ENCODE data around the gene ZNF629. TPM values are rescaled to one million over a fixed set of nuclear protein-coding genes. Genes with fewer than 3 reads are reported as not detected.

ZNF629 gene
- total and polyA plus RNA-seq, 2 of the 4 experiments (the other 2 are of a cell fraction) = 7.3 to 9.1 TPM

DNA sequence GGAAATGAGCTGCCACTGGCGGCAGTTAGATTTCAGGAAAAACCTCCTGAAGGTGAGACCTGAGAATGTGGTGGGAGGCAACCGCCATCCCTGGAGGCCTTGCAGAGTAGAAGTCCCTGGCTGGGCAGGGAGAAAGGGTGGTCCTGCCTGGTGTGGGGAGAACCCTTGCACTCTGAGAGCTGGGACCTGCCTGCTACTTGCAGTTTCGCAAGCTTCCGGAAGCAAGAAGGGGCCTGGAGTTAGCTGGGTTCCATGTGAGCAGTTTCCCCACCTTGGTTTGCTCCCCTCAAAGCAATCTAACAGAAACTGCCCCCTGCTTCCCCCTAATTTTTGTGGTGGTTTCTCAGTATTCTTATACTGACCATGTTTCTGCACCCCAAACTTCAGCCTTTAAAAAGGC, 6.5 kb downstream of the ZNF629 start (continued):
- TF ChIP-seq ELK1 (IDR thresholded peaks at IDR 0.05; ENCODE audit: borderline replicate concordance, low read depth, low read length) (no peak), RAD21 (IDR thresholded peaks at IDR 0.05; ENCODE audit: low read length) (no peak), USF2 (IDR thresholded peaks at IDR 0.05; ENCODE audit: low read depth, low read length) (no peak), FOS (IDR thresholded peaks at IDR 0.05; ENCODE audit: low read depth, low read length) (no peak)

- no peak overlapping the region for H2AFZ ChIP-seq (replicated peaks; ENCODE audit: low read length, poor library complexity)
- H3K14ac ChIP-seq (replicated peaks; ENCODE audit: low read depth, low read length) = no peak overlapping the region
- H3K4me1 ChIP-seq (ENCODE audit: control insufficient read depth, insufficient read depth, low read length) = peaks cover 9% of the 10 kb centered on the region
- H2BK20ac ChIP-seq (ENCODE audit: low read depth, low read length) = no peak overlapping the region
- H3K4me2 ChIP-seq (ENCODE audit: low read depth, low read length) = no peak overlapping the region
- peaks cover 17 to 65% of the 10 kb centered on the region in 2 experiments for H3K79me1 ChIP-seq (ENCODE audit: low read depth in 1 of 2, low read length in 2 of 2)
- ATAC-seq (ENCODE audit: low read depth) = no peak
- peaks cover 6% of the 10 kb centered on the region for H4K20me1 ChIP-seq (ENCODE audit: insufficient read depth, low read length)
- H3K4me3 ChIP-seq (ENCODE audit: insufficient read depth, low read depth, low read length) = no peak overlapping the region
- intact Hi-C loops (cut with micrococcal nuclease) (no loop called here), dilution Hi-C loops (cut with HindIII; ENCODE audit: low sequenced_read_pairs, unreplicated experiment) (no loop called here), in situ Hi-C loops (cut with MboI; ENCODE audit: low sequenced_read_pairs) (no loop called here)
- H3K9me1 ChIP-seq (ENCODE audit: insufficient read depth, low read length) = peaks cover 27% of the 10 kb centered on the region; the same call in 1 of the 2 replicates
- no peaks in the 10 kb centered on the region for H3K9me3 ChIP-seq (ENCODE audit: control insufficient read depth, insufficient read depth, low read length)
- no peak overlapping the region for H3K4ac ChIP-seq (ENCODE audit: low read depth, low read length)
- no TSS peak for BruUV-seq (replicated peaks)
- no peak overlapping the region for H2AK9ac ChIP-seq (replicated peaks; ENCODE audit: low read depth, low read length, poor library complexity)
- H3K18ac ChIP-seq (ENCODE audit: low read depth, low read length) = no peak overlapping the region
- H4K5ac ChIP-seq (ENCODE audit: low read depth, low read length) = no peak overlapping the region
- H2BK5ac ChIP-seq (ENCODE audit: low read depth, low read length, poor library complexity, severe bottlenecking) = no peak overlapping the region
- ChIA-PET POLR2A (ENCODE audit: unreplicated experiment) (no interaction called here), CTCF (no interaction called here)
- no peak overlapping the region for H3K27ac ChIP-seq (ENCODE audit: insufficient read depth, low read length)
- H3K56ac ChIP-seq (ENCODE audit: extremely low read depth, insufficient read depth, low read length) = no peak overlapping the region
- H2AK5ac ChIP-seq (ENCODE audit: low read depth, low read length) = no peak overlapping the region
- WGBS, 2 experiments (ENCODE audit: extremely low coverage in 2 of 2, insufficient read length in 1 of 2) = 100% methylated on average over 1 of the region's 3 CpGs; no CpG with 5 or more reads in 1 of the 2 experiments
- DNase-seq = no peak
- H3K23ac ChIP-seq (ENCODE audit: low read depth, low read length) = no peak overlapping the region
- no peak overlapping the region for H4K8ac ChIP-seq (ENCODE audit: low read depth in 2 of 2, low read length in 2 of 2)
- H3K27me3 ChIP-seq (ENCODE audit: control insufficient read depth, insufficient read depth, low read length) = no peaks in the 10 kb centered on the region
- no peak overlapping the region for H2BK15ac ChIP-seq (ENCODE audit: low read depth, low read length)
- H3K9ac ChIP-seq (ENCODE audit: low read depth, low read length) = no peak overlapping the region
- H2BK120ac ChIP-seq (ENCODE audit: low read depth, low read length) = no peak overlapping the region
- peaks cover 38% of the 10 kb centered on the region for H3K36me3 ChIP-seq (ENCODE audit: control insufficient read depth, insufficient read depth, low read length)
- H4K91ac ChIP-seq (ENCODE audit: insufficient read depth, low read depth, low read length) = no peak overlapping the region
- TF ChIP-seq USF2 (IDR thresholded peaks at IDR 0.05; ENCODE audit: low read depth, low read length) (no peak), NFE2L2 (IDR thresholded peaks at IDR 0.05; ENCODE audit: low read depth, low read length) (no peak), CHD1 (IDR thresholded peaks at IDR 0.05; ENCODE audit: low read depth, low read length) (no peak), RAD21 (IDR thresholded peaks at IDR 0.05; ENCODE audit: low read length) (no peak), MXI1 (IDR thresholded peaks at IDR 0.05; ENCODE audit: borderline replicate concordance, low read depth, low read length) (no peak), MAZ (IDR thresholded peaks at IDR 0.05; ENCODE audit: borderline replicate concordance, low read depth, low read length) (no peak), CEBPB (IDR thresholded peaks at IDR 0.05; ENCODE audit: low read depth, low read length) (no peak), BHLHE40 (IDR thresholded peaks at IDR 0.05; ENCODE audit: low read depth, low read length) (no peak), RFX5 (IDR thresholded peaks at IDR 0.05; ENCODE audit: low read depth, low read length) (no peak), RCOR1 (IDR thresholded peaks at IDR 0.05; ENCODE audit: insufficient replicate concordance, low read length) (no peak), POLR2A (IDR thresholded peaks at IDR 0.05; ENCODE audit: low read depth, low read length) (no peak), ELK1 (IDR thresholded peaks at IDR 0.05; ENCODE audit: borderline replicate concordance, low read depth, low read length) (no peak), SMC3 (IDR thresholded peaks at IDR 0.05; ENCODE audit: low read depth, low read length) (no peak)
Observed at GRCh38 chr16:30780021-30780420, 7.0 kb downstream of the ZNF629 start.

Data from IMR-90 (cell line).